Esophagus squamous epithelium (tissue), 4 donors: ENCODE measurements around the gene ENHO.

Experiments used
- CTCF ChIP-seq, 6 experiments: fragments of 450-650 bp in 4 of 6; fragments of 200-600 bp in 2 of 6; sonication (generic) in 2 of 6; IDR thresholded peaks; one replicate each; pipeline ENCODE4 v1.5.1; 2016 to 2019; ENCODE audit warnings: antibody characterized with exemption in 6 of 6, mild to moderate bottlenecking in 4 of 6, moderate library complexity in 4 of 6
- POLR2A ChIP-seq, 4 donors: fragments of 450-650 bp; IDR thresholded peaks; one replicate each; pipeline ENCODE4 v1.6.1; 2017; ENCODE audit warnings: antibody characterized with exemption in 4 of 4, mild to moderate bottlenecking in 4 of 4, moderate library complexity in 3 of 4

- no peak for TF ChIP-seq CTCF (IDR thresholded peaks at IDR 0.05)
- TF ChIP-seq POLR2A (IDR thresholded peaks at IDR 0.05): no peak
Observed at GRCh38 chr9:34558364-34558763, 35.6 kb upstream of the ENHO start.
